ENCODE results near the gene GRIN2C. TPM values are rescaled to one million over a fixed set of nuclear protein-coding genes. Genes with fewer than 3 reads are reported as not detected.

Gene GRIN2C
- total and polyA plus RNA-seq, 9 of the 15 experiments (the other 6 are each of a cell fraction or from before 2014, with no cell fraction given): under 0.01 to 0.33 (median 0.10) TPM; not detected in 2

GRCh38 chr17:74872313-74873036 is 12.8 kb upstream of the GRIN2C start, which contains the start of gene FDXR (continued):
- TF ChIP-seq MED1 (CRISPR knock-in tag; IDR thresholded peaks at IDR 0.05; ENCODE audit: borderline replicate concordance): 0 out of 2 replicates have a peak, but pooled peaks have one; percentile 22
- peak; percentile 13 for TF ChIP-seq NFRKB (IDR thresholded peaks at IDR 0.05; ENCODE audit: low read depth)
- TF ChIP-seq IRF9 (tag; IDR thresholded peaks at IDR 0.05): no peak
- peak; percentile 94 for TF ChIP-seq POLR2G (IDR thresholded peaks at IDR 0.05; ENCODE audit: low read depth, low read length)
- TF ChIP-seq CSDE1 (IDR thresholded peaks at IDR 0.05): no peak
- no peak for TF ChIP-seq DACH1 (IDR thresholded peaks at IDR 0.05; ENCODE audit: partially characterized antibody)
- no peak for TF ChIP-seq ZNF384 (IDR thresholded peaks at IDR 0.05; ENCODE audit: low read depth, low read length)
- TF ChIP-seq, protein P1, sequence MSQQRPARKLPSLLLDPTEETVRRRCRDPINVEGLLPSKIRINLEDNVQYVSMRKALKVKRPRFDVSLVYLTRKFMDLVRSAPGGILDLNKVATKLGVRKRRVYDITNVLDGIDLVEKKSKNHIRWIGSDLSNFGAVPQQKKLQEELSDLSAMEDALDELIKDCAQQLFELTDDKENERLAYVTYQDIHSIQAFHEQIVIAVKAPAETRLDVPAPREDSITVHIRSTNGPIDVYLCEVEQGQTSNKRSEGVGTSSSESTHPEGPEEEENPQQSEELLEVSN (IDR thresholded peaks at IDR 0.05; ENCODE audit: borderline replicate concordance in 1 of 2, extremely low read depth in 1 of 2, insufficient read depth in 1 of 2, insufficient read length in 1 of 2, low read depth in 1 of 2, low read length in 1 of 2, poor library complexity in 1 of 2, severe bottlenecking in 1 of 2): peak in 1 of 2 experiments; percentile 57
- TF ChIP-seq STAT5A (IDR thresholded peaks at IDR 0.05; ENCODE audit: borderline replicate concordance, low read length): no peak
- no peak for TF ChIP-seq SREBF2 (CRISPR knock-in tag; IDR thresholded peaks at IDR 0.05)
- TF ChIP-seq PHF8 (IDR thresholded peaks at IDR 0.05; ENCODE audit: borderline replicate concordance, low read length): peak; percentile 61; the same call in 1 of the 2 replicates
- TF ChIP-seq ZNF395 (CRISPR knock-in tag; IDR thresholded peaks at IDR 0.05): no peak

Data from K562 (cell line).